ENCODE measurements around the gene MYCT1. TPM values are rescaled to one million over a fixed set of nuclear protein-coding genes. Genes with fewer than 3 reads are reported as not detected.

MYCT1 gene
- total and polyA plus RNA-seq, 9 donors, result 2.7 to 17.9 (median 6.3) TPM

DNA sequence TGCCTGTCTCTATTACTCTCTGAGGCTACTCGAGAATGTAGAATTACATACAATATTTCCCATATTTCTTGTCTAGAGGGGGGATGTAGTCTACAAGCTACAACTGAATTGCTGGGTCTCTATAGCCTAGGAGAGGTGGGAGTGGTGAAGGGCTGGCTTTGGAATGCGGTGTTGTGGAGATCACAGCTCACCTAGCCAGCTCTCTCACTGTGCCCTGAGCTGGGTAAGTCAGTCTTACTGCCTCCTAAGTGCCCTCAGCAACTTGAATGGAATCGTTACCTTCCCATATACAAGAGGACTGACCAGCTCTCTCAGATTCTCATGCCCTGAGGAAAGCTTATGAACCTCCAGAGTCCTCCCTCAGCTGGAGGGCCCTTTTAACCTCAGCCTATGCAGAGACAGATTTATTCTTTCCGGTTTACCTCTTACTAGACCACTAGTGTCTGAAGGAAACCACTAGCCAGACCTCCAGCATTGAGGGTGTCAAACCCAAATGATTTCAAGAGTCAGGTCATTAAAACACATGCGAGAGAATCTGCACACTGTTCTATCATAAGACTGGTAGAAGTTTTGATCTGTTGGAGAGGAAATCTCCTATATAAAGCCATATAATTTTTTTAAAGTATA lies 73.5 kb downstream of the MYCT1 start:
- intact Hi-C loops (cut with DNase I), result no loop called here
- H3K27me3 ChIP-seq, result no peaks in the 10 kb centered on the region
- no peaks in the 10 kb centered on the region for H3K36me3 ChIP-seq
- no peaks in the 10 kb centered on the region for H3K9me3 ChIP-seq
- H3K4me1 ChIP-seq (ENCODE audit: insufficient read depth), result no peaks in the 10 kb centered on the region
- WGBS, 3 donors, result 61 to 75% (median 64%) methylated on average over 5 of the region's 5 CpGs
- DNase-seq, result no peak
- no peak overlapping the region for H3K4me3 ChIP-seq
- TF ChIP-seq POLR2A (IDR thresholded peaks at IDR 0.05), result no peak
- no peak overlapping the region for H3K27ac ChIP-seq

Other genes with a start within 250 kb of the MYCT1 start
- gene SYNE1, start 60.5 kb upstream of the MYCT1 start, total RNA-seq, result 100 to 1,000 TPM; 124 to 279 (median 180) TPM
- gene SYNE1, start 60.5 kb upstream of the MYCT1 start, polyA plus RNA-seq, result 10 to 100 TPM; 70.4 to 75.1 TPM
- gene VIP, start 52.9 kb downstream of the MYCT1 start, total RNA-seq, result under 1 TPM in 5 of 7 donors, not detected in 2; 0.31 to 0.46 (median 0.43) TPM
- gene VIP, start 52.9 kb downstream of the MYCT1 start, polyA plus RNA-seq, result under 1 TPM; 0.46 to 0.63 TPM

Measured in ovary (tissue), 9 donors.